HFF-Myc (cell line): Measurements from ENCODE around the gene FAM13C.

Experiments used
- DNase-seq: peaks from one replicate; pipeline ENCODE4 v3.0.0-alpha.2; 2011; ENCODE audit warnings: low read depth; ENCODE audit errors: extremely low read depth
- H3K4me3 ChIP-seq: replicated peaks from 2 replicates; pipeline ENCODE4 v1.5.1; 2011; ENCODE audit warnings: low read depth, mild to moderate bottlenecking, control low read depth, low read length
- CTCF ChIP-seq: IDR thresholded peaks from 2 replicates; pipeline ENCODE4 v1.5.1; 2012; ENCODE audit warnings: mild to moderate bottlenecking, low read depth, low read length, control low read depth; ENCODE audit errors: missing control alignments

The FAM13C gene

GRCh38 chr10:59382831-59383295 is 20.5 kb upstream of the FAM13C start:
- no peak for DNase-seq
- TF ChIP-seq CTCF, result no peak
- no peak overlapping the region for H3K4me3 ChIP-seq

- H3K4me3 ChIP-seq, result no peak overlapping the region
- no peak for DNase-seq
- no peak for TF ChIP-seq CTCF
Measured at GRCh38 chr10:59381687-59382086, 19.3 kb upstream of the FAM13C start.

GRCh38 chr10:59376846-59377245 is 14.5 kb upstream of the FAM13C start:
- DNase-seq, result no peak
- TF ChIP-seq CTCF, result no peak
- no peak overlapping the region for H3K4me3 ChIP-seq

- TF ChIP-seq CTCF, result no peak
- no peak overlapping the region for H3K4me3 ChIP-seq
- no peak for DNase-seq
Measured at GRCh38 chr10:59375990-59376389, 13.6 kb upstream of the FAM13C start.

GRCh38 chr10:59374916-59375315 is 12.6 kb upstream of the FAM13C start:
- no peak for DNase-seq
- TF ChIP-seq CTCF, result no peak
- no peak overlapping the region for H3K4me3 ChIP-seq

- no peak overlapping the region for H3K4me3 ChIP-seq
- TF ChIP-seq CTCF, result no peak
- no peak for DNase-seq
Measured at GRCh38 chr10:59373071-59373470, 10.7 kb upstream of the FAM13C start.

- no peak for DNase-seq
- no peak for TF ChIP-seq CTCF
- no peak overlapping the region for H3K4me3 ChIP-seq
Measured at GRCh38 chr10:59372543-59372942, 10.2 kb upstream of the FAM13C start.
